ENCODE results near the gene SUPT6H. TPM values are rescaled to one million over a fixed set of nuclear protein-coding genes. Genes with fewer than 3 reads are reported as not detected.

SUPT6H gene
- total and polyA plus RNA-seq, 3 donors from 2014 or later, result 64.8 to 129 (median 121) TPM

- TF ChIP-seq POLR2A (IDR thresholded peaks at IDR 0.05) (no peak), CTCF (IDR thresholded peaks at IDR 0.05) (no peak)
- intact Hi-C loops (cut with DNase I; ENCODE audit: low total_unique reads), result no loop called here
- H3K36me3 ChIP-seq (ENCODE audit: low read depth, missing control alignments), result no peaks in the 10 kb centered on the region
Measured at GRCh38 chr17:28705728-28706334, 43.8 kb downstream of the SUPT6H start.

GRCh38 chr17:28706471-28707338 lies 44.7 kb downstream of the SUPT6H start:
- WGBS, 2 donors, result 65 to 70% methylated on average over 6 to 7 of the region's 7 CpGs
- H3K4me3 ChIP-seq, result no peak overlapping the region
- no peak for DNase-seq
- intact Hi-C loops (cut with DNase I; ENCODE audit: low total_unique reads), result no loop called here
- no peak for TF ChIP-seq POLR2A (IDR thresholded peaks at IDR 0.05)
- TF ChIP-seq CTCF (IDR thresholded peaks at IDR 0.05), result no peak
- H3K27me3 ChIP-seq, result no peaks in the 10 kb centered on the region
- H3K36me3 ChIP-seq (ENCODE audit: low read depth, missing control alignments), result no peaks in the 10 kb centered on the region
- peaks cover 11% of the 10 kb centered on the region for H3K4me1 ChIP-seq
- no peaks in the 10 kb centered on the region for H3K9me3 ChIP-seq
- H3K27ac ChIP-seq, result no peak overlapping the region

More at GRCh38 chr17:28705728-28706334, 43.8 kb downstream of the SUPT6H start:
- Histone ChIP-seq H3K27me3 (no peaks in the 10 kb centered on the region), H3K27ac (no peak overlapping the region), H3K4me1 (peaks cover 11% of the 10 kb centered on the region), H3K9me3 (no peaks in the 10 kb centered on the region), H3K4me3 (no peak overlapping the region)
- 79 to 86% methylated on average over 7 to 10 of the region's 10 CpGs for WGBS, 2 donors
- no peak for DNase-seq

- H3K36me3 ChIP-seq (ENCODE audit: low read depth, missing control alignments), result no peaks in the 10 kb centered on the region
- H3K4me3 ChIP-seq, result no peak overlapping the region
- no peak for DNase-seq
- 77 to 78% methylated on average over 2 of the region's 2 CpGs for WGBS, 2 donors
- H3K27me3 ChIP-seq, result no peaks in the 10 kb centered on the region
- no peak overlapping the region for H3K27ac ChIP-seq
- no peak for TF ChIP-seq POLR2A (IDR thresholded peaks at IDR 0.05)
- TF ChIP-seq CTCF (IDR thresholded peaks at IDR 0.05), result no peak
- no peaks in the 10 kb centered on the region for H3K9me3 ChIP-seq
- intact Hi-C loops (cut with DNase I; ENCODE audit: low total_unique reads), result no loop called here
- H3K4me1 ChIP-seq, result peaks cover 14% of the 10 kb centered on the region
Measured at GRCh38 chr17:28707339-28707720, 45.3 kb downstream of the SUPT6H start.

- DNase-seq, result peak; percentile 92
- TF ChIP-seq CTCF (IDR thresholded peaks at IDR 0.05) (no peak), POLR2A (IDR thresholded peaks at IDR 0.05) (peak; percentile 7)
- Histone ChIP-seq H3K27me3 (no peaks in the 10 kb centered on the region), H3K4me3 (peak overlapping the region; percentile 64 to 73), H3K9me3 (no peaks in the 10 kb centered on the region), H3K27ac (peak overlapping the region; percentile 82 to 94), H3K4me1 (peaks cover 21% of the 10 kb centered on the region), H3K36me3 (ENCODE audit: low read depth, missing control alignments) (no peaks in the 10 kb centered on the region)
- intact Hi-C loops (cut with DNase I; ENCODE audit: low total_unique reads), result no loop called here
- 1% methylated on average over 60 to 74 of the region's 74 CpGs for WGBS, 2 donors
Measured at GRCh38 chr17:28710861-28711722, 49.1 kb downstream of the SUPT6H start.

All from testis (tissue), 3 donors.